GM10847 (cell line): ENCODE data around the gene GALK1.

ENCODE experiments used
- POLR2A ChIP-seq: IDR thresholded peaks from 2 replicates; pipeline ENCODE4 v1.6.1; 2011; ENCODE audit not compliant: insufficient read length; ENCODE audit errors: extremely low read depth

GALK1 gene

DNA sequence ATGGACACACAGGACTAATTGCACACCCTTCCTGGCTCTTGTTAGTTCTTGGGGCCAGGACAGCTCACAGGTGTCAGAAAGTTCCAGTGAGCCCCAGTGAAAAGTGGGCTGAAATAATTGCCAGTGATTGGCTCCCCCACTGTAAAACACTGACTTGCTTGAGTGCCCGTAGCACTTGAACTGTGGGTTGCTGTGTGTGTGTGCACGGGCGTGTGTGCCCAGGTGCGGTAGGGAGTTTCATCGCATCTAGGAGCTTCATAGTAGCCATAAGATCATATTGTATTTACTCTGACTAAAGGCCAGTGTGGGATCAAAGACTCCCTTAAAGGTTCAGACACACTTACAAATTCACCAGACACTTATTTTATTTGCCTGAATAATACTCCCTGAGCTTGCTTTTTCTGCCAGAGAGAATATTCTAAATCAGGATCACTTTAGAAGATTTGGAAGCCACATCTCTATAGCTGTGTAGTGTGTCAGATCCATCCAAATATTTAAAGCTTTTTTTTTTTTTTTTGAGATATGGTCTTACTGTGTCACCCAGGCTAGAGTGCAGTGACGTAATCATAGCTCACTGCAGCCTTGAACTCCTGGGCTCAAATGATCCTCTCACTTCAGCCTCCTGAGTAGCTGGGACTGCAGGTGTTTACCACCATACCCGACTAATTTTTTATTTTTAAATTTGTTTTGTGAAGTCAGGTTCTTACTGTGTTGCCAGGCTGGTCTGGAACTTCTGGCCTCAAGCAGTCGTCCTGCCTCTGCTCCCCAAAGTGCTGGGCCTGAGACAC lies 31.0 kb upstream of the GALK1 start:
- TF ChIP-seq POLR2A, result no peak

DNA sequence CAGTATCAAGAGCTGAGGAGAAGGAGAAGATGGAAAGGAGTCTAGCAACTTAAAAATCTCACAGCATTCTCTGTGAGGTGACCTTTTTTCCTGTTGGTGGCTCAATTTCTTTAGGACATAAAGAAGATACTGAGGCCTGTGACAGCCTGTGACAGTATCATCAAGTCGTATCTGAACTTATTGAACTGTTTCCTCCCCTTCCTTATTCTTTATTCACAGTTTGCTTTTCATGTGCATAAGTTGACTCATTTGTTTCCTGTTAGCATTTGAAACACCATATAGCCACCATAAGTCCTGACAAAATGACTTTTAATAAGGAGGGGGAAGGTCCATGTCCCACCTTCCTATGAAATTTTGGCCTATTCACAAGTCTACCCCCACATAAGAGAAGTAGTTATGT lies 28.5 kb upstream of the GALK1 start:
- TF ChIP-seq POLR2A, result no peak

DNA sequence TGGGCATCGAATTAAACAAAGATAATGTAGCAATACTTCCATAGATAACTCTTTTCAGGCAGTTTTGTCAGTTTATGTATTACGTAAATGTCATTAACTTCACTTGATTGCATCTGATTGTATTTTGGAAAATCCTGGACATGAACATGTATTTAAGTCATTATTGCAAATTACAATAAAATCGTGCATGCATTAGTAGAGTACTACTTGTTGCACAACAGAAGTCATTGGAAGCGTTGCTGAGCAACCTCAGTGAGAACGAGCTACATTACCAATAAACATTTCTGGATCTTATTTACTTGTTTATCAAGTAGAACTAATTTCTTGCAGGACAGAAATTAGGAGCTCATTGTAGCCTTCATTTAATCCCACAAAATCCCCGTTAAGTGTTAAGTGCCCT lies 26.3 kb upstream of the GALK1 start:
- no peak for TF ChIP-seq POLR2A

DNA sequence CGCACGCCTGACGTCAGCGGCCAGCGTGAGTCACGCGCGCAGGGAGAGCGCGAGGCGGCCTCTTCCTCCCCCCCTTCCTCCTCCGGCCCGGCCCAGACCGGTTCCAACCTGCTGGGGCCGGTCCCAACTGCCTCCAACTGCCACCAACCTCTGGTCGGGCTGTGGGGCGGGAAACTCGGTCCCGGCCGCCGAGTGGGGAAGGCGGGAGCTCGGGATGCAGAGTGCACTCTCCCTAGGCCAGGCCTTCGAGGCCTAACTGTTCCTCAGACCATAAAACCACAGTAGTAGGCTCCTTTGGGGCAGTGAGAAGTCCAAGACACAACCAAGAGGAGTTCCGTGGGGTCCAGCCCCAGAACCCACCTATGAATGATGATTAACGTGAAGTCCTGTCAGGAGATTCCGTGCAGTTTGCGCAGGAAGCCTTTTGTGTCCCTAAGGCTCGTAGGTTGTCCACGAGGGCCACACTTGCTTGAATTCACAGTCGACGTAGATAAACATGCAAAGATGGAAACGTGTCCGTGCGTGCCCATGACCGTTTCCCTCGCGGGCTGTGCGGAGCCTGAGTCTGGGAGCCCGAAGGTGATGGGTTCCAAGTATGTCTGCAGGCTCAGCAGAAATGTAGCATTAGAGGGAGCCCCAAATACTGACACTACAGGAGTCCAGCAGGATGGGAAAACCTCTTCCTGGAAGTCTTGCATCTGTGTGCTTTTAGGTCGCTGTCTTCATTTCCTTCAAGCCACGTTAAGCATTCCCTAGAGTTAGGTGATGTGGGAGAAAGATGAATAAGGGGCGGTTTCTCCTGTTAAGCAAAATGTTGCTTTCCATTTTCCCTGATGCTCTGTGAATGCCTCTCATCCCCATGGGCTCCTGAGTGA lies 20.3 kb upstream of the GALK1 start:
- TF ChIP-seq POLR2A, result peak; percentile 85

DNA sequence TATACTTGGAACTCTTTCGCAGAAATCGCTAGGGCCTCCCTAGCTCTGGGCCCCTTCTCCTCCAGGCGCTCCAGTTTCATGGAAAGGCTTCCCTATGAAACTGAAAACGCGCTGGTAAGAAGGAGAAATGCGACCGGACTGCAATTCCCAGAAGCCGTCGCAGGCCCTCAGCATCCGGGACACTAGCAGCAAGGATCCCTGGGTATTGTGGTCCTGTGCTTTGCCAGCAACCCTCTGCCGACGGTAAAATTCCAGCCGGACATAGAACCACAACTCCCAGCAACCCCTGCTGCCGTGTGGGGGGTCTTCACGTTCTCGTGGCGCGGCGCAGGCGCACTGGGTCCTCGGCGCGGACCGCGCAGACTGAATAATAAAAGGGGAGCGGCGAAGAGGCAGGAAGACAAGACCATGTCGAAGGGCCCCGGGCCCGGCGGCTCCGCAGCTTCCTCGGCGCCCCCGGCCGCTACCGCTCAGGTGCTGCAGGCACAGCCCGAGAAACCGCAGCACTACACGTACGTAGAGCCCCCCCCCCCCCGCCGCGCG lies 19.6 kb upstream of the GALK1 start, which contains the start of gene UNK:
TSS of gene UNK (plus strand) at position 334 of the 543 bp plus-strand sequence. CDS start at position 409, 75 bp downstream.
- TF ChIP-seq POLR2A, result no peak

DNA sequence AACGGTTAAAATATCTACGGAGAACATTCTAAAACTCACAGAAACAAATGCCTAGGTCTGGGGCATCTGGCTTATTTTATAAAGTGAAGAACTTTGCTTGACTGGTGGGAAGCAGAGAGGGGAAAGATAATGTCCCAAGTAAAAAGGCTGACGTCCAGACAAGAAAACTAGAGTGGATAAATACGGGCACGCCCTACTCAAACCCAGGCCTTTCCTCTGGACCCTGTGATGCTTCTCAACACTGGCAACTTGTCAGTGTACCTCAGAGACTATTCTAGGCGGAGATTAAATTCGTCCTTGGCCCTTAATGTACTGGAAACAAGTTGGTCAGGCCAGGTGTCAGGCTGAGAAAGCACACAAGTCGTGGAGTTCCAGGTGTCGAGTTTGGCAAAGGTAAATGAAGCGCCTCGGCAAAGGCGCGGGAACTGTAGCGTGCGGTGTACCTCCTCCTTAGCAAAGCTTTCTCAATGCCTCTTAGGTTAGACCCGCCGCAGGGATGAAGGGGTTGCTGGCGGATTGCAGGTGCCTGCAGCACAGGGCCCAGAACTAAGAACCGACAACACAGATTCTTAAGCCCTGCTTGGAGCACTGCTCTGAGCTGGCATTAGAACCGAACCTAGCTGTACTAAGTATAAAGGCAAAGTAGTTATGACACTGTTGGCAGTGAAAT lies 18.9 kb upstream of the GALK1 start:
- no peak for TF ChIP-seq POLR2A

DNA sequence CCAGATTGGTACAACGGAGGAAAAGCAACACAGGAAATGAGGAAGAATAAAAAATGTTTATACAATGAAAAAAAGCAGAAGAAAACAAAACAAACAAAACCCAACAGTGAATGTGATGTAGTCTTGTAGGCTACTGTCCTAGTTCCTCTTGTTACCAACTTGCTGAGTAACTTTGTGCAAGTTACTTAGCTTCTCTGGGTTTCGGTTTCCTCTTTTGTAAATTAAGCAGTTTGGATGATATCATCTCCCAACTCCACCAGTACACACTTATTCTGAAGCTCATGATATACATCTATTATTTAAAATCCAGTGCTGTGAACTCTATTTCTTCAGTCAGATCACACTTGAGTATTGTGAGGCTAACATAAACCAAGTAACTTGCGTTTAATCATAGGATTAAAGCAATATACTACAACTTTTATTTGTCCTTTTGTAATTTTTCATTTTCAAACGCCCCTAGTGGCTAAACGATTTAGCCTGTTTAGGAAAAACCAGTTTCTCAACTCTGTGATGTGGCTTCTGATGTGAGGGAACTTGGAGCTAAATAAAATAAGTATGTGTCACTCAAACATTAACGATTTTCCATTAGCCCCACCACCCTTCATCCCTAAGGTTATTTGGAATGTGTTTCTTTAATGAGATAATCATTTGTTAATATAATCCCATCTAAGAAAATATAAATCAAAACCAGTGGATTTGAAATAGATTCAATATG lies 18.2 kb upstream of the GALK1 start:
- no peak for TF ChIP-seq POLR2A

DNA sequence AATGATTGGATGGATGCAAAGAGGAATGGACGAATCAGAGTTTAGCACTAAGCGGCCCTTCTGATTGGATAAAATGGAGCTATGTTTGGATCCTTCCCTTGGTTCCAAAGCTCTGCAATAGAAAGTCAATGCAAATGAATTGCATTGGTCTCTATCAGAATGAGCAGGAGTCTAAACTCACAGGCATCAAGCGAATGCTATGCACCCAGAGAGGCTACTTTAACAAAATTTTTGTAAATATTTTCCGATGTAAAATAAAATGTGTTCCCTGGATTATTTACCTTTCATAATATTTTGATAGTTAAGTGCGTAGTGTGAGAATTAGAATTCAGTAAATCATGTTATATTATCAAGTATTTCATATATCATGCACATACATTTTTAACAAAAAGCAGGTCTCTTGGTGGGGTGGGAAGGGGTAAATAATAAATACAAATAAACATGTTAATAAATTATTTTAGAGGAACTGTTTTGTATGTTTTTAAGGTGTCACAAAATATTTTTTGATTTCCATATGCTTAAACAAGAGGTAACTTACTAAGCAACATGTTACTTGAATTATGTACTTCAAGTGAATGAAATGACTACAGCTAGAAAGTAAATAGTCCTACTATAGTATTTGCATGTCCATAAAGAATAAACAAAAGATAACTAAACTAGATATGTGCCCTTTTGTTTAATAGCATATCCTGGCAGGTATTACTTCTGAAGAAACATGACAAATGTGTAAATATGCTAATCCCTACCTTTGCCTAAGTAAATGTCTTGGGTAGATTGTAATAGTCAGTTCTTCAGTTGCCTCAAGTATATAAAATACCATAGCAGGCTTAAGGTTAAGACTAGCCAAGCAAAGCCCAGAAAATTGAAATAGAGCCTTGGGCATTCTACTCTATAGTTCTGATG lies 15.2 kb upstream of the GALK1 start:
- no peak for TF ChIP-seq POLR2A

DNA sequence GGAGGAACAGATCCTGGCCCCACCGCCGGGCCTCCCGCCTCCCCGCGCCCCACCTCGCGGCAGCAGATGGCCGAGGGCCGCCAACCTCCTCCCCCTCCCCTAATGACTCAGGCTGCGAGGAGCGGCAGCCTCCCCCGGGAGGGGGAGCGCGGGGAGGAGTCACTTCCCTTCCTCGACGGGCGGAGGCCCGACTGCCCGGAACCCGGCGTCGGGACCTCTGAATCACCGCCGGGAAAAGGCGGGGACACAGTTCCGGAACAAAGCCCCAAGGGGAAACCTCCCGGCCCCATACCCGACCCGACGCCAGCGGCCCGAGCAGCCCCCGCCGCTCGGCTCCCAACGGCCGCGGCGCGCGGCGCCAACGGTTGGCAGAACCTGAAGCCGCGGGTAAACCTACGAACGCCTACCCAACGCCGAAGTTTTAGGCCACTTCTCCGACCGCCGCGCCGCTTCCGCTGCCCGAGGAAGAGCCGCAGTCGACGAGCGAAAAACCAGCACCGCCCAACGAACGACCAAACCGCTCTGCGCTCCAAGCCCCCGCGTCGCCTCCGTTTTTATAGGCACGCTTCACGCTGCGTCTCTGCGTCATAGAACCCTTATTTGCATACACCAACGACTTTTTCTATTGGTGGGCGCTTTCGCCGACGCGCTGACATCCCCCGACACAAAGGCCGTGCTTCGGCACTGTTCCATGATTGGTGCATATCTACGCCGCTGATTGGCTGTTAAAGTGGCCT lies 14.4 kb upstream of the GALK1 start:
- peak; percentile 100 for TF ChIP-seq POLR2A

DNA sequence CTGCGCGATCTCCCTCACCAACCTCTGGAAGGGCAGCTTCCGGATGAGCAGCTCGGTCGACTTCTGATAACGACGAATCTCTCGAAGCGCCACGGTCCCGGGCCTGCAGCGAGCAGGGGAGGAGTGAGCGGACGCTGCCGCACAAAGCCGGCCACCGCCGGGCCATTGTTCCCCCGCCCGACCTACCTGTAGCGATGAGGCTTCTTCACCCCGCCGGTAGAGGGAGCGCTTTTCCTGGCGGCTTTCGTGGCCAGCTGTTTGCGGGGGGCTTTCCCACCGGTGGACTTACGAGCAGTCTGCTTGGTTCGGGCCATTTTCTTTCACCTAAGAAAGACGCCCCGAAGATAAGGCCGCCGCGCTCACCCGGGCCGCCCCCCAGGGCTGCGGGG lies 13.9 kb upstream of the GALK1 start:
- no peak for TF ChIP-seq POLR2A

DNA sequence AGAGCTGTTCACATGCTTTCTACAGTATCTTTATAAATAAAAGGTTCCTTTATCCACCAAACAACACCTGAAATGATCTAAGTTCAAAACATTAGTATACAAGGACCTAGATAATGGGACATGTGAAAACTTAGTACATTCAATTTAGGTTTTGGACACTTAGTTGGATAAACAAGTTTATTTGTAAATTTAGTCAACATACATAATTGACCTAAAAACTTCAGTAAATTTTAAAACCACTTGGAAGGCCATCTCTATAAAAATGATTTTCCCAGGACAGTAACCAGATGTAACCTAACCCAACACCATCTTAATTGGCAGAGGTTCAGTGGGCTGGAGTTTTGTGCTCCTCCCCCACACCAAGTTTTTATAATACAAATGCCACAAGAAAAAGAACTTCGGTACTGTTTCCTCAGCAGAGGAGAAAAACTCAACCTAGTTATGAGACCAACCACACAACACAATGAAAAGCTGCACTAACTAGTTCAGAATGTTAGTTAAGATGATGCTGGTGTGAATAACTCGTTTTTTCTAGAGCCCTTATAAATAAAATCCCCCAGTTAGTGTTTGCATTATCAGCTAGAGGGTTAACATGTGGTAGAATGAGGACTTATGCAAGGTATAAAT lies 12.4 kb upstream of the GALK1 start:
- TF ChIP-seq POLR2A, result no peak

DNA sequence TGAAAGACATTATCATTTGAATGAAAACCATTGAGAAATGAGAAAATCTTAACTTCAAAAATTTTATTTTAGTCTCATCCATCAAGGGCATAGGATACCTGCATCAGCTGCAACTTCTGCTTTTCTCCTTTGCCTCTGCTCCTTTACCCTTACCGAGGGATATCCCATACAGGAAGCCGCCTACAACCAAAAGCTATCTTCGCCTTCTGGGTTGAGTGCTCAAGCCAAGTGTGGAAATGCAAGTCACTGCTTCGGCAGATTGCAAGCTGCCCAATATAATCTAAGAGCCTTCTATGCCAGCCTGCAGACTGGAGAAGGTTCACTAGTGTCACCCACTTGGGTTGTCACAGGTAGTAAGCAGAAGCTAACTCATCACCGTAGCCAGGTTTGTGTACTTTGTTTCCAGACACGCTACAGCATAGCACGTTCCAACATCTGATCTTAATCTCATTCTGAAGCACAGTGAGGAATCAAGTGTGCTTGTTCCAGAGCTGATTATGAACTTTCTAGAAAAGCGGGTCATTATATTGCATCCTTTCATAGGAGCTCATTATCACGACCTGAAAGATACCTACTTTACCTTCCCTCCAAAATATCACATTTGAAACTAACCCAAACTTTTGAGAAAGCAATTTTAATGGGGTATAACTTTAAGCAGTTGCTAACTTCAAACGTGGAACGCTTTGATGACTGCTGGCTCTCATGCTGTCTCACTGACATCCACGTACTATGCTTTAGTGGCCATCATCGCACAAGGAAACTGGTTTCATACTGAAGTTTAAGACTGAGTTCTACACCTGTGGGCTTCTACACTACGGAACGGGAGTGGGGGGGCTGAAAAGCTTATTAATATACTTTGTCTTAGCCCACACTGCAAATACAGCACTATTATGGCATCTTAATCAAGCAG lies 11.6 kb upstream of the GALK1 start:
- TF ChIP-seq POLR2A, result no peak
